ENCODE results near the gene ESRP2.

GRCh38 chr16:68253721-68254120 lies 17.8 kb upstream of the ESRP2 start:
- TF ChIP-seq EZH2phosphoT487 (IDR thresholded peaks at IDR 0.05), result no peak
- TF ChIP-seq CTCF (IDR thresholded peaks at IDR 0.05), result no peak
